Activated CD8-positive, alpha-beta T cell treated with anti-CD3 and anti-CD28 coated beads for 36 hours (primary cell): ENCODE results near the gene COL6A5. TPM values are rescaled to one million over a fixed set of nuclear protein-coding genes. Genes with fewer than 3 reads are reported as not detected.

Source experiments
- ATAC-seq: fragments of 200-7000 bp; cut with Tn5 transposase; one replicate; pipeline ENCODE4 v1.10.0; 2021; ENCODE audit warnings: mild to moderate bottlenecking, moderate library complexity
- CTCF ChIA-PET: fragments of 350-600 bp; sonication (Branson Sonifier 250); formaldehyde crosslinking; loops from one replicate; lab custom pipeline; 2021; ENCODE audit warnings: antibody characterized with exemption; lab: Charles Lee
- POLR2A ChIA-PET: fragments of 350-600 bp; sonication (Branson Sonifier 250); formaldehyde crosslinking; loops from one replicate; lab custom pipeline; 2021; ENCODE audit warnings: antibody characterized with exemption; lab: Charles Lee
- DNase-seq: peaks from one replicate; pipeline ENCODE4 v3.0.0-alpha.2; 2020
- H3K27ac Mint-ChIP-seq: one replicate; pipeline ENCODE4 v1.8.0; 2021; ENCODE audit warnings: mild to moderate bottlenecking, mixed read lengths
- H3K27me3 Mint-ChIP-seq: one replicate; pipeline ENCODE4 v1.8.0; 2021; ENCODE audit warnings: mixed read lengths
- H3K36me3 Mint-ChIP-seq: one replicate; pipeline ENCODE4 v1.8.0; 2021; ENCODE audit warnings: low read depth, mixed read lengths
- H3K4me1 Mint-ChIP-seq: one replicate; pipeline ENCODE4 v1.8.0; 2021; ENCODE audit warnings: low read depth, mixed read lengths
- H3K4me3 Mint-ChIP-seq: one replicate; pipeline ENCODE4 v1.8.0; 2021; ENCODE audit warnings: mild to moderate bottlenecking, moderate library complexity, mixed read lengths
- H3K9me3 Mint-ChIP-seq: one replicate; pipeline ENCODE4 v1.8.0; 2021; ENCODE audit warnings: mixed read lengths
- intact Hi-C: fragments of 100-400 bp; cut with micrococcal nuclease; formaldehyde crosslinking; loops from one replicate; pipeline ENCODE4 v1.10.0; 2022
- total RNA-seq, 2 experiments: library from RNA; stranded (reverse); gene quantifications; one replicate each; pipeline ENCODE4 v1.2.3, GENCODE V29; 2021
- TF ChIP-seq, protein P1 (sequence below): fragments of 200-600 bp; IDR thresholded peaks from one replicate; pipeline ENCODE4 v1.8.0; 2022; ENCODE audit warnings: antibody characterized with exemption, mild to moderate bottlenecking

Gene COL6A5, protein sequence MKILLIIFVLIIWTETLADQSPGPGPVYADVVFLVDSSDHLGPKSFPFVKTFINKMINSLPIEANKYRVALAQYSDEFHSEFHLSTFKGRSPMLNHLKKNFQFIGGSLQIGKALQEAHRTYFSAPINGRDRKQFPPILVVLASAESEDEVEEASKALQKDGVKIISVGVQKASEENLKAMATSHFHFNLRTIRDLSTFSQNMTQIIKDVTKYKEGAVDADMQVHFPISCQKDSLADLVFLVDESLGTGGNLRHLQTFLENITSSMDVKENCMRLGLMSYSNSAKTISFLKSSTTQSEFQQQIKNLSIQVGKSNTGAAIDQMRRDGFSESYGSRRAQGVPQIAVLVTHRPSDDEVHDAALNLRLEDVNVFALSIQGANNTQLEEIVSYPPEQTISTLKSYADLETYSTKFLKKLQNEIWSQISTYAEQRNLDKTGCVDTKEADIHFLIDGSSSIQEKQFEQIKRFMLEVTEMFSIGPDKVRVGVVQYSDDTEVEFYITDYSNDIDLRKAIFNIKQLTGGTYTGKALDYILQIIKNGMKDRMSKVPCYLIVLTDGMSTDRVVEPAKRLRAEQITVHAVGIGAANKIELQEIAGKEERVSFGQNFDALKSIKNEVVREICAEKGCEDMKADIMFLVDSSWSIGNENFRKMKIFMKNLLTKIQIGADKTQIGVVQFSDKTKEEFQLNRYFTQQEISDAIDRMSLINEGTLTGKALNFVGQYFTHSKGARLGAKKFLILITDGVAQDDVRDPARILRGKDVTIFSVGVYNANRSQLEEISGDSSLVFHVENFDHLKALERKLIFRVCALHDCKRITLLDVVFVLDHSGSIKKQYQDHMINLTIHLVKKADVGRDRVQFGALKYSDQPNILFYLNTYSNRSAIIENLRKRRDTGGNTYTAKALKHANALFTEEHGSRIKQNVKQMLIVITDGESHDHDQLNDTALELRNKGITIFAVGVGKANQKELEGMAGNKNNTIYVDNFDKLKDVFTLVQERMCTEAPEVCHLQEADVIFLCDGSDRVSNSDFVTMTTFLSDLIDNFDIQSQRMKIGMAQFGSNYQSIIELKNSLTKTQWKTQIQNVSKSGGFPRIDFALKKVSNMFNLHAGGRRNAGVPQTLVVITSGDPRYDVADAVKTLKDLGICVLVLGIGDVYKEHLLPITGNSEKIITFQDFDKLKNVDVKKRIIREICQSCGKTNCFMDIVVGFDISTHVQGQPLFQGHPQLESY (N-terminal part only)
- total RNA-seq, result not detected

DNA sequence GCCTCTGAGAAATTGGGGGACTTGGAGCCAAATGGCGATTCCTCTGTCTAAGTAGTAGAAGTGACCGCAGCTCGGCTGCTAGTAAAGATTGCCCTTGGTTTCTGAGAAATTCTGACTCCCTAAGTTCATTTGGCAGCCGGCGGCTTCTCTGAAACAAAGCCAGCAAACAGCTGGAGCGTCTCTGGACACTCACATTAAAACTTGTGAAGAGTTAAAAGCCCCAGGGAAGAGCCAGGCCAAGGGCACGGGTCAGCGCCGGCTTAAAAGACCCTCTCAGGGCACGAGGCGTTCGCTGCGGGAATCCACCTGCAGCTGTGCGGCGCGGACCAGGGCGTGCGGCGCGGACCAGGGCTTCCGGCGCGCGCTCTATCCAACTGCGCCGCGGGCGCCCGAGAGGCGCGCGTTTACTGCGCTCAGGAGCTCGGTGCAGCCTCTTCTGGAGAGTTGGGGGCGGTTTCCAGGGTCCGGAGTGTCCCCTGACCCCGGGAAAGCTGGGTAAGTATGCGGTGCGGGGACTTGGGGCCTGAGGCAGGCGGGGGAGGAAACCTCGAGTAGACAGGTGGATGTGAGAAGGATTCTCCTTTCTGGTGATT lies at the start of gene COL6A5:
COL6A5 (plus strand) TSS at position 186 of the 593 bp plus-strand sequence. CDS start 27,967 bp downstream, outside the sequence.
- H3K4me3 Mint-ChIP-seq, result no peak within 1 kb of the TSS
- peaks cover 5% of the 10 kb centered on the region for H3K4me1 Mint-ChIP-seq
- DNase-seq (no peak), ATAC-seq (no peak)
- intact Hi-C loops, result no loop called here
- no peak within 1 kb of the TSS for H3K27ac Mint-ChIP-seq
- no peaks in the 10 kb centered on the region for H3K9me3 Mint-ChIP-seq
- POLR2A ChIA-PET, result no interaction called here
- peaks cover 42% of the 10 kb centered on the region for H3K27me3 Mint-ChIP-seq
- H3K36me3 Mint-ChIP-seq, result no peaks in the 10 kb centered on the region
- TF ChIP-seq, protein P1, sequence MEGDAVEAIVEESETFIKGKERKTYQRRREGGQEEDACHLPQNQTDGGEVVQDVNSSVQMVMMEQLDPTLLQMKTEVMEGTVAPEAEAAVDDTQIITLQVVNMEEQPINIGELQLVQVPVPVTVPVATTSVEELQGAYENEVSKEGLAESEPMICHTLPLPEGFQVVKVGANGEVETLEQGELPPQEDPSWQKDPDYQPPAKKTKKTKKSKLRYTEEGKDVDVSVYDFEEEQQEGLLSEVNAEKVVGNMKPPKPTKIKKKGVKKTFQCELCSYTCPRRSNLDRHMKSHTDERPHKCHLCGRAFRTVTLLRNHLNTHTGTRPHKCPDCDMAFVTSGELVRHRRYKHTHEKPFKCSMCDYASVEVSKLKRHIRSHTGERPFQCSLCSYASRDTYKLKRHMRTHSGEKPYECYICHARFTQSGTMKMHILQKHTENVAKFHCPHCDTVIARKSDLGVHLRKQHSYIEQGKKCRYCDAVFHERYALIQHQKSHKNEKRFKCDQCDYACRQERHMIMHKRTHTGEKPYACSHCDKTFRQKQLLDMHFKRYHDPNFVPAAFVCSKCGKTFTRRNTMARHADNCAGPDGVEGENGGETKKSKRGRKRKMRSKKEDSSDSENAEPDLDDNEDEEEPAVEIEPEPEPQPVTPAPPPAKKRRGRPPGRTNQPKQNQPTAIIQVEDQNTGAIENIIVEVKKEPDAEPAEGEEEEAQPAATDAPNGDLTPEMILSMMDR, result no peak
- CTCF ChIA-PET, result no interaction called here

DNA sequence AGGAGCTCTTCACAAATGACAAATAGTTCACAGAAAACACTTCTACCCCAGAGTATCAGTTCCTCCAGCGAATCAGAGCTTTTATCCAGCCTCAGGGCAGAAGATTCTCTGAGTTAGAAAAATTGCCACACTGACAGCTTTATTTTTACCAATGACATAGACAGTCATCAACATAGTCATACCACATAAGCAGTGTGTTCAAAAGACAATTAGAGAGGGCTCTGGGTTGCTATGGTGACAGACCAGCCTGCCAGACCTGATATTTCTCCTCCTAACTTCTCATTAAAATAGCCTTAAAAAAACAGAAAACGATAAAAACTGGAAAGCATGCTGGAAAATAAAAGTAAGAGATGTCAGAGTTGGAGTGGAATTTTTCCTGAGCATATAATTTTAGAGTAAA lies 45.9 kb upstream of the COL6A5 start:
- peaks cover 5% of the 10 kb centered on the region for H3K9me3 Mint-ChIP-seq
- no peak overlapping the region for H3K27ac Mint-ChIP-seq
- no peak for ATAC-seq
- intact Hi-C loops, result no loop called here
- ChIA-PET POLR2A (no interaction called here), CTCF (interaction anchor here (0.7 kb wide), 1 partner anchor 24 kb away, joined by 3 read pairs; no protein-coding TSS in a partner anchor)
- peaks cover 5% of the 10 kb centered on the region for H3K27me3 Mint-ChIP-seq
- H3K4me1 Mint-ChIP-seq, result no peaks in the 10 kb centered on the region
- no peaks in the 10 kb centered on the region for H3K36me3 Mint-ChIP-seq
- H3K4me3 Mint-ChIP-seq, result no peak overlapping the region
- DNase-seq, result no peak
- TF ChIP-seq, protein P1, result no peak

DNA sequence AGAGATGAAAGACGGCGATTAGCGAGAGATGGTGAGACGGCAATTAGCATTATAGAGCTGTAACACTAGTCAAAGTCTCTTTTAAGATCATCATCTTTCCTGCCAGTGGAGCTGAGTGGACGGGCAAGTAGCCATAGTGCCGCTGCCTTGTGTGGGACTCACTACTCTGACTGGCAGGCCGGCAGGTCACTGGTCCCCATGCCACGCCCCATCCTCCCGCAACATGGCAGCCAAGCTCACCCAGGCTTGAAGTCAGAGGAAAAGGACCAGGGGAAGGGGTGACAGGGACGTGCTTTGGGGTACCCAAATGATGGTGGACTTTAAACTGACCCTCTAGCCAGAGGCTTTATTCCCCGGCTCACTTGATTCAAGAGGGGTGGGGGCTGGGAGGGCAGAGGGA lies 44.6 kb upstream of the COL6A5 start:
- ChIA-PET CTCF (no interaction called here), POLR2A (no interaction called here)
- no peaks in the 10 kb centered on the region for H3K4me1 Mint-ChIP-seq
- TF ChIP-seq, protein P1, result no peak
- ATAC-seq (no peak), DNase-seq (no peak)
- H3K27me3 Mint-ChIP-seq, result no peaks in the 10 kb centered on the region
- intact Hi-C loops, result no loop called here
- H3K4me3 Mint-ChIP-seq, result no peak overlapping the region
- peaks cover 3% of the 10 kb centered on the region for H3K9me3 Mint-ChIP-seq
- no peaks in the 10 kb centered on the region for H3K36me3 Mint-ChIP-seq
- H3K27ac Mint-ChIP-seq, result no peak overlapping the region

DNA sequence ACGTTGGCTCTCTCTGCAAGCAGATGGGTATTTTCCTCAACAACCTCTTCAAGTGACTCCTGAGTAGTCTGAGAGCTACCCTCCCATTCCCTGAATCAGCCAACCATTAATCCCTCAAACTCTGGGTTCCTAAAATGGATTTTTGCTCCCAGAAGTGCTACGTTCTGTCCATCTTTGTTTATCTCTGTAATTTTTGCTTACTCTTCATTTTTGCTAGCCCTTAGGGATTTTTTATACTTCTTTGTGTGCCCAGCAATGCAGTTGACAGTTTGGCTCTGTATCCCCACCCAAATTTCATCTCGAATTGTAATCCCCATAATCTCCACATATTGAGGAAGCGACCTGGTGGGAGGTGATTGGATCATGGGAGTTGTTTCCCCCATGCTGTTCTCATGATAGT lies 35.4 kb upstream of the COL6A5 start:
- ATAC-seq (no peak), DNase-seq (no peak)
- Mint-ChIP-seq H3K4me3 (no peak overlapping the region), H3K36me3 (no peaks in the 10 kb centered on the region), H3K4me1 (no peaks in the 10 kb centered on the region), H3K9me3 (no peaks in the 10 kb centered on the region), H3K27ac (no peak overlapping the region), H3K27me3 (peaks cover 27% of the 10 kb centered on the region)
- POLR2A ChIA-PET, result no interaction called here
- intact Hi-C loops, result no loop called here
- TF ChIP-seq, protein P1, result no peak
- CTCF ChIA-PET, result no interaction called here
